SK-N-SH (cell line): ENCODE measurements around the gene WDR90. TPM values are rescaled to one million over a fixed set of nuclear protein-coding genes. Genes with fewer than 3 reads are reported as not detected.

Experiments used
- CTCF ChIA-PET: fragments of 300-600, 350-600 bp; formaldehyde crosslinking; extraction: SDS; loops from one replicate; lab custom pipeline; 2021; lab: Yijun Ruan, JAX
- POLR2A ChIA-PET: fragments of 350-600 bp; sonication (Branson Sonifier 250); formaldehyde crosslinking; extraction: SDS; loops from one replicate; lab custom pipeline; 2020; ENCODE audit warnings: antibody characterized with exemption, inconsistent platforms; lab: Yijun Ruan, JAX
- DNase-seq: peaks from one replicate; pipeline ENCODE4 v3.0.0; 2012
- H2AFZ ChIP-seq: fragments of 200-600 bp; sonication (generic); 2 replicates; pipeline ENCODE4 v1.8.1; 2016; ENCODE audit warnings: antibody characterized with exemption, mild to moderate bottlenecking, low read depth
- H3F3A ChIP-seq: fragments of 200-600 bp; sonication (generic); replicated peaks from 2 replicates; pipeline ENCODE3; 2016; ENCODE audit warnings: antibody characterized with exemption, mild to moderate bottlenecking; ENCODE audit not compliant: insufficient read depth
- H3K27ac ChIP-seq, 2 experiments: fragments of 200-500 bp in 1 of 2; fragments of 200-600 bp in 1 of 2; sonication (Bioruptor generic) in 1 of 2; sonication (generic), shearing (Covaris generic) in 1 of 2; 2 replicates each; pipeline versions ENCODE4 v1.5.1 to v1.6.1; 2014 to 2016; ENCODE audit warnings: low read depth in 2 of 2, inconsistent platforms in 1 of 2, low read length in 1 of 2, mild to moderate bottlenecking in 1 of 2, mixed read lengths in 1 of 2
- H3K27me3 ChIP-seq: fragments of 200-600 bp; sonication (generic), shearing (Covaris generic); 2 replicates; pipeline ENCODE4 v1.6.1; 2016; ENCODE audit warnings: mixed run types; ENCODE audit not compliant: insufficient read depth
- H3K36me3 ChIP-seq, 2 experiments: fragments of 200-500 bp in 1 of 2; fragments of 200-600 bp in 1 of 2; sonication (Bioruptor generic) in 1 of 2; sonication (generic) in 1 of 2; replicated peaks in 1 of 2; 2 replicates each; pipeline versions ENCODE3 to v1.5.1; 2014 to 2016; ENCODE audit warnings: low read length in 1 of 2, mild to moderate bottlenecking in 1 of 2; ENCODE audit not compliant: insufficient read depth in 2 of 2, control insufficient read depth in 1 of 2
- H3K4me1 ChIP-seq, 2 experiments: fragments of 200-500 bp in 1 of 2; fragments of 200-600 bp in 1 of 2; sonication (Bioruptor generic) in 1 of 2; sonication (generic), shearing (Covaris generic) in 1 of 2; 2 replicates each; pipeline versions ENCODE4 v1.5.1 to v1.6.1; 2014 to 2016; ENCODE audit warnings: low read depth in 1 of 2, low read length in 1 of 2, mixed run types in 1 of 2; ENCODE audit not compliant: insufficient read depth in 2 of 2, control insufficient read depth in 1 of 2
- H3K4me2 ChIP-seq: fragments of 200-600 bp; sonication (generic), shearing (Covaris generic); 2 replicates; pipeline ENCODE4 v1.6.1; 2017; ENCODE audit warnings: mixed run types
- H3K4me3 ChIP-seq, 2 experiments: fragments of 200-500 bp in 1 of 2; fragments of 200-600 bp in 1 of 2; sonication (Bioruptor generic) in 1 of 2; sonication (generic), shearing (Covaris generic) in 1 of 2; 2 replicates each; pipeline versions ENCODE4 v1.5.1 to v1.8.1; 2014 to 2016; ENCODE audit warnings: low read depth in 2 of 2, inconsistent platforms in 1 of 2, low read length in 1 of 2, mild to moderate bottlenecking in 1 of 2, mixed read lengths in 1 of 2, moderate library complexity in 1 of 2
- H3K79me2 ChIP-seq: fragments of 200-600 bp; sonication (generic); 2 replicates; pipeline ENCODE4 v1.8.1; 2017; ENCODE audit warnings: mild to moderate bottlenecking; ENCODE audit not compliant: insufficient read depth
- H3K9ac ChIP-seq: fragments of 200-600 bp; sonication (generic); 2 replicates; pipeline ENCODE4 v1.6.1; 2017; ENCODE audit warnings: mixed run types
- H3K9me2 ChIP-seq: fragments of 200-600 bp; sonication (generic); 2 replicates; pipeline ENCODE4 v1.6.1; 2017; ENCODE audit warnings: mixed run types
- H3K9me3 ChIP-seq: fragments of 200-600 bp; sonication (generic); 2 replicates; pipeline ENCODE4 v1.6.1; 2017; ENCODE audit warnings: mixed run types, mild to moderate bottlenecking, moderate library complexity
- H4K20me1 ChIP-seq: fragments of 200-600 bp; sonication (generic); 2 replicates; pipeline ENCODE4 v1.6.1; 2017; ENCODE audit warnings: mild to moderate bottlenecking, mixed run types; ENCODE audit not compliant: insufficient read depth
- CHD2 ChIP-seq: fragments of 150-350 bp; IDR thresholded peaks from 2 replicates; pipeline ENCODE4 v1.6.1; 2018; ENCODE audit warnings: low read length; ENCODE audit not compliant: partially characterized antibody
- ELF1 ChIP-seq: IDR thresholded peaks from 2 replicates; pipeline ENCODE4 v1.4.0; 2012
- FOXJ3 ChIP-seq: sonication (generic); formaldehyde crosslinking; IDR thresholded peaks from 2 replicates; pipeline ENCODE4 v1.5.1; 2020; ENCODE audit warnings: mild to moderate bottlenecking, missing genetic modification reagents
- FOXM1 ChIP-seq: IDR thresholded peaks from 2 replicates; pipeline ENCODE4 v1.4.0; 2012; ENCODE audit warnings: low read depth, mild to moderate bottlenecking
- GABPA ChIP-seq: IDR thresholded peaks from 2 replicates; pipeline ENCODE4 v1.4.0; 2012; ENCODE audit warnings: low read depth, mild to moderate bottlenecking
- MAX ChIP-seq: IDR thresholded peaks from 2 replicates; pipeline ENCODE4 v1.4.0; 2012; ENCODE audit warnings: low read depth
- NFIC ChIP-seq: IDR thresholded peaks from 2 replicates; pipeline ENCODE4 v1.4.0; 2012; ENCODE audit warnings: borderline replicate concordance
- NRF1 ChIP-seq: IDR thresholded peaks from 2 replicates; pipeline ENCODE4 v1.6.1; 2012; ENCODE audit warnings: low read depth, mild to moderate bottlenecking, low read length
- RAD21 ChIP-seq: IDR thresholded peaks from 2 replicates; pipeline ENCODE4 v1.6.1; 2012; ENCODE audit warnings: mild to moderate bottlenecking, low read length
- RCOR1 ChIP-seq: fragments of 150-350 bp; IDR thresholded peaks from 2 replicates; pipeline ENCODE4 v1.6.1; 2017; ENCODE audit warnings: antibody characterized with exemption, low read length
- RFX5 ChIP-seq: IDR thresholded peaks from 2 replicates; pipeline ENCODE4 v1.6.1; 2012; ENCODE audit warnings: mild to moderate bottlenecking, improper control_type of control experiment, low read length
- SIN3A ChIP-seq: IDR thresholded peaks from 2 replicates; pipeline ENCODE4 v1.6.1; 2012; ENCODE audit warnings: low read depth, mild to moderate bottlenecking, low read length, moderate library complexity, borderline replicate concordance
- SMC3 ChIP-seq: IDR thresholded peaks from 2 replicates; pipeline ENCODE4 v1.6.1; 2012; ENCODE audit warnings: low read depth, low read length, improper control_type of control experiment
- TAF1 ChIP-seq: IDR thresholded peaks from 2 replicates; pipeline ENCODE4 v1.6.1; 2012; ENCODE audit warnings: low read depth, mild to moderate bottlenecking, low read length, moderate library complexity, borderline replicate concordance
- USF1 ChIP-seq: IDR thresholded peaks from 2 replicates; pipeline ENCODE4 v1.4.0; 2012; ENCODE audit warnings: low read depth, borderline replicate concordance
- YY1 ChIP-seq: IDR thresholded peaks from 2 replicates; pipeline ENCODE4 v1.4.0; 2012; ENCODE audit warnings: low read depth, mild to moderate bottlenecking
- ZBTB33 ChIP-seq: IDR thresholded peaks from 2 replicates; pipeline ENCODE4 v1.4.0; 2012; ENCODE audit warnings: low read depth, borderline replicate concordance
- WGBS: methylation state at CpG from one replicate; pipeline ENCODE4 v1.1.6; 2017; ENCODE audit warnings: low lambda C conversion rate; 5-methylcytosine and 5-hydroxymethylcytosine counted together
- polyA plus RNA-seq, 3 experiments: library from polyadenylated mRNA; depleted of rRNA; stranded (reverse); fragments of >200 nt; gene quantifications; 2 replicates each; pipeline ENCODE4 v1.2.3, GENCODE V29; 2012

The WDR90 gene
- polyA plus RNA-seq, 1 of the 3 experiments (the other 2 are of a cell fraction), result 32.0 TPM

GRCh38 chr16:695355-696089 lies 46.4 kb downstream of the WDR90 start:
- peaks cover 22% of the 10 kb centered on the region for H3K79me2 ChIP-seq
- peaks cover 18% of the 10 kb centered on the region for H4K20me1 ChIP-seq
- POLR2A ChIA-PET, result no interaction called here
- DNase-seq, result no peak
- no peak overlapping the region for H3K4me3 ChIP-seq
- no peaks in the 10 kb centered on the region for H3K4me1 ChIP-seq
- H2AFZ ChIP-seq, result no peak overlapping the region
- no peak overlapping the region for H3K9ac ChIP-seq
- no peak overlapping the region for H3K27ac ChIP-seq
- no peak for TF ChIP-seq FOXM1
- no peak for TF ChIP-seq MAX
- no peak for TF ChIP-seq CHD2
- no peak for TF ChIP-seq RCOR1
- TF ChIP-seq FOXJ3 (CRISPR knock-in tag), result no peak
- no peak for TF ChIP-seq ZBTB33
- no peak for TF ChIP-seq RAD21
- no peak for TF ChIP-seq GABPA
- TF ChIP-seq NFIC, result no peak
- TF ChIP-seq USF1, result no peak
- TF ChIP-seq TAF1, result no peak
- no peak for TF ChIP-seq RFX5
- no peak for TF ChIP-seq YY1
- no peak for TF ChIP-seq SMC3
- no peak for TF ChIP-seq SIN3A
- no peak for TF ChIP-seq ELF1
- no peak for TF ChIP-seq NRF1
- TF ChIP-seq, all 33 proteins: peak for 0
- CTCF ChIA-PET, result no interaction called here
- H3K36me3 ChIP-seq, result peaks cover 0 to 2% of the 10 kb centered on the region in 2 experiments
- no peaks in the 10 kb centered on the region for H3K27me3 ChIP-seq
- no peaks in the 10 kb centered on the region for H3K9me2 ChIP-seq
- no peaks in the 10 kb centered on the region for H3K9me3 ChIP-seq
- 78% methylated on average over 52 of the region's 71 CpGs for WGBS
- no peak overlapping the region for H3K4me2 ChIP-seq
- H3F3A ChIP-seq, result peaks cover 20% of the 10 kb centered on the region
